Stimulated activated naive CD8-positive, alpha-beta T cell treated with anti-CD3 and anti-CD28 coated beads, Interleukin-15, Interleukin-2, amounts not matched to agents 100 U/mL and 50 U/mL, for 24 hours (primary cell): ENCODE measurements around the gene ZC3H13.

Experiments
- ATAC-seq: fragments of 150-1000 bp; cut with Tn5 transposase; one replicate; pipeline ENCODE4 v1.10.0; 2021
- DNase-seq: peaks from one replicate; pipeline ENCODE4 v3.0.0; 2021

Gene ZC3H13

GRCh38 chr13:46052319-46053161, at the start of gene ZC3H13:
ZC3H13 (minus strand) TSS chr13:46052746; CDS start chr13:46045507, 7,239 bp downstream.
- peak; percentile 90 for DNase-seq
- peak; percentile 100 for ATAC-seq

- DNase-seq (no peak), ATAC-seq (no peak)
These were observed 49.7 kb upstream of the ZC3H13 start for GRCh38 chr13:46102255-46102605.

GRCh38 chr13:46101484-46102254, 49.1 kb upstream of the ZC3H13 start:
- ATAC-seq, result no peak
- DNase-seq, result no peak

GRCh38 chr13:46101002-46101401, 48.5 kb upstream of the ZC3H13 start:
- no peak for ATAC-seq
- no peak for DNase-seq

- DNase-seq (no peak), ATAC-seq (no peak)
These were observed 47.8 kb upstream of the ZC3H13 start for GRCh38 chr13:46100191-46100815.

GRCh38 chr13:46097663-46098062, 45.1 kb upstream of the ZC3H13 start:
- ATAC-seq, result no peak
- DNase-seq, result no peak

GRCh38 chr13:46097015-46097414, 44.5 kb upstream of the ZC3H13 start:
- DNase-seq (no peak), ATAC-seq (no peak)

- no peak for ATAC-seq
These were observed 41.9 kb upstream of the ZC3H13 start for GRCh38 chr13:46094478-46094877.

GRCh38 chr13:46088821-46089562, 36.4 kb upstream of the ZC3H13 start:
- ATAC-seq (no peak), DNase-seq (no peak)

More at GRCh38 chr13:46094478-46094877, 41.9 kb upstream of the ZC3H13 start:
- no peak for DNase-seq

- ATAC-seq (no peak), DNase-seq (no peak)
These were observed 34.9 kb upstream of the ZC3H13 start for GRCh38 chr13:46087481-46087880.

- ATAC-seq (no peak), DNase-seq (no peak)
These were observed 34.4 kb upstream of the ZC3H13 start for GRCh38 chr13:46086985-46087384.

- DNase-seq (no peak), ATAC-seq (no peak)
These were observed 33.9 kb upstream of the ZC3H13 start for GRCh38 chr13:46086421-46086922.

- no peak for ATAC-seq
- DNase-seq, result no peak
These were observed 33.2 kb upstream of the ZC3H13 start for GRCh38 chr13:46085737-46086136.

- DNase-seq, result no peak
- no peak for ATAC-seq
These were observed 29.8 kb upstream of the ZC3H13 start for GRCh38 chr13:46082324-46082723.

- DNase-seq, result no peak
- ATAC-seq, result no peak
These were observed 27.2 kb upstream of the ZC3H13 start for GRCh38 chr13:46079770-46080169.

- DNase-seq, result no peak
- no peak for ATAC-seq
These were observed 24.7 kb upstream of the ZC3H13 start for GRCh38 chr13:46077265-46077664.

GRCh38 chr13:46076827-46077226, 24.3 kb upstream of the ZC3H13 start:
- no peak for DNase-seq
- ATAC-seq, result no peak

- DNase-seq (no peak), ATAC-seq (no peak)
These were observed 23.3 kb upstream of the ZC3H13 start for GRCh38 chr13:46075811-46076210.

- peak; percentile 36 for ATAC-seq
- no peak for DNase-seq
These were observed 19.2 kb upstream of the ZC3H13 start for GRCh38 chr13:46071590-46072249.

GRCh38 chr13:46063292-46063691, 10.7 kb upstream of the ZC3H13 start:
- ATAC-seq (no peak), DNase-seq (no peak)

- no peak for ATAC-seq
- no peak for DNase-seq
These were observed 9.6 kb upstream of the ZC3H13 start for GRCh38 chr13:46062185-46062584.
